Heart left ventricle (tissue), 16 donors: ENCODE measurements around the gene YARS1. TPM values are rescaled to one million over a fixed set of nuclear protein-coding genes. Genes with fewer than 3 reads are reported as not detected.

Experiments used
- ATAC-seq, 4 donors: fragments of 200-7000 bp; cut with Tn5 transposase; one replicate each; pipeline ENCODE4 v1.9.1; 2020 to 2022; ENCODE audit warnings: moderate library complexity in 4 of 4, mild to moderate bottlenecking in 3 of 4, moderate number of reproducible peaks in 1 of 4
- DNase-seq, 5 donors: peaks; one replicate each; pipeline ENCODE4 v3.0.0-alpha.2; 2020
- H3K27ac ChIP-seq, 12 donors: fragments of 200-600 bp; sonication (generic) in 4 of 12; one replicate each; pipeline versions ENCODE4 v1.5.0 to v1.8.0; 2016 to 2022; ENCODE audit warnings: mild to moderate bottlenecking in 2 of 12
- H3K27me3 ChIP-seq, 9 donors: fragments of 200-600 bp; sonication (generic) in 2 of 9; one replicate each; pipeline versions ENCODE4 v1.5.1 to v1.8.0; 2016 to 2022; ENCODE audit warnings: mild to moderate bottlenecking in 3 of 9
- H3K36me3 ChIP-seq, 9 donors: fragments of 200-600 bp; sonication (generic) in 2 of 9; one replicate each; pipeline versions ENCODE4 v1.5.0 to v1.8.0; 2018 to 2022; ENCODE audit warnings: mild to moderate bottlenecking in 2 of 9
- H3K4me1 ChIP-seq, 12 donors: fragments of 200-600 bp; sonication (generic) in 4 of 12; one replicate each; pipeline versions ENCODE4 v1.5.0 to v1.8.0; 2016 to 2022; ENCODE audit warnings: mild to moderate bottlenecking in 3 of 12
- H3K4me3 ChIP-seq, 12 donors: fragments of 200-600 bp; sonication (generic) in 4 of 12; one replicate each; pipeline versions ENCODE4 v1.5.0 to v1.8.0; 2017 to 2022; ENCODE audit warnings: mild to moderate bottlenecking in 9 of 12, moderate library complexity in 4 of 12
- H3K9me3 ChIP-seq, 12 donors: fragments of 200-600 bp; sonication (generic) in 4 of 12; one replicate each; pipeline versions ENCODE4 v1.5.0 to v1.8.0; 2016 to 2022; ENCODE audit warnings: mild to moderate bottlenecking in 1 of 12
- CTCF ChIP-seq, 12 donors: fragments of 200-600 bp; sonication (generic) in 4 of 12; IDR thresholded peaks; one replicate each; pipeline versions ENCODE4 v1.5.0 to v1.8.0; 2018 to 2022; ENCODE audit warnings: antibody characterized with exemption in 12 of 12, mild to moderate bottlenecking in 5 of 12
- POLR2A ChIP-seq, 2 donors: fragments of 450-650 bp; IDR thresholded peaks; one replicate each; pipeline ENCODE4 v1.6.1; 2017; ENCODE audit warnings: antibody characterized with exemption in 2 of 2, mild to moderate bottlenecking in 2 of 2, moderate library complexity in 2 of 2
- WGBS, 4 donors: extraction: QIAGEN DNeasy Blood & Tissue Kit in 2 of 4; methylation state at CpG; one replicate each; pipeline versions ENCODE4 v1.1.5 to v1.1.7; 2013 to 2018; 5-methylcytosine and 5-hydroxymethylcytosine counted together
- intact Hi-C, 10 donors: fragments of 100-400 bp; cut with DNase I; formaldehyde crosslinking; loops; one replicate each; pipeline versions ENCODE4 v1.11.1 to v1.14.2; 2022
- polyA plus RNA-seq, 2 donors: library from polyadenylated mRNA; stranded (reverse); fragments of 200-250 nt; gene quantifications; one replicate each; pipeline ENCODE4 v1.2.3, GENCODE V29; 2013
- total RNA-seq, 9 donors: library from RNA; depleted of rRNA in 2 of 9; stranded (reverse); fragments of >200 nt in 2 of 9; fragmentation: NEBNext Ultra II Directional in 3 of 9; extraction: Animal tissue kit (Norgen Biotek cat#: 25700) in 3 of 9; gene quantifications; one replicate each; pipeline versions ENCODE4 v1.1.0 to v1.2.4, GENCODE V29; 2016 to 2023
- donor health status: ischemic (EF 13 %, LVEDD 7.1; RV severe dilation, severe dysfunction).
- donor health status: healthy with polysubstance abuse.
- donor health status: DM: no; HTN: yes; CAD: no.
- donor health status: DM: no; HTN: no; CAD: no.
- donor health status: ischemic (EF 25% LVEDD 6.9; RV normal size, moderate dysfunction).
- donor health status: ischemic (EF 25% LVEDD 5.7; RV mildly dilated, moderate dysfunction).
- donor health status: healthy.
- donor health status: DM: yes; HTN: yes; CAD: no.
- donor health status: ischemic (EF 35%, LVEDD 5.7; RV mildly dilated, moderate dysfunction).
- donor health status: nonischemic (EF 11% LVEDD 7.7; RV severe dilation, severe dysfunction).
- donor health status: DM: yes; HTN: yes; CAD: no.
- donor health status: PGD.
- donor health status: ischemic (EF 29% LVEDD 5.4; RV normal size, mild dysfunction).
- donor health status: nonischemic (EF 23%, LVEDD 6.1; RV moderate dilation, normal function).

YARS1 gene
- total and polyA plus RNA-seq, 11 donors = 18.6 to 61.3 (median 34.8) TPM

- H3K9me3 ChIP-seq = peaks cover 0 to 9% (median 0%) of the 10 kb centered on the region in 12 donors
- no peaks in the 10 kb centered on the region for H3K4me1 ChIP-seq
- DNase-seq = no peak
- peaks cover 0 to 66% (median 53%) of the 10 kb centered on the region in 9 donors for H3K36me3 ChIP-seq
- 43 to 47% (median 45%) methylated on average over 2 of the region's 2 CpGs for WGBS, 4 donors
- no peaks in the 10 kb centered on the region for H3K27me3 ChIP-seq
- intact Hi-C loops = no loop called here
- ATAC-seq = peak in 1 of 4 donors; percentile 61
- TF ChIP-seq CTCF (IDR thresholded peaks at IDR 0.05) (no peak), POLR2A (IDR thresholded peaks at IDR 0.05) (no peak)
- no peak overlapping the region for H3K27ac ChIP-seq
- H3K4me3 ChIP-seq = no peak overlapping the region
Measured at GRCh38 chr1:32848354-32849063, 31.4 kb upstream of the YARS1 start.

GRCh38 chr1:32831878-32832277, 14.7 kb upstream of the YARS1 start:
- TF ChIP-seq POLR2A (IDR thresholded peaks at IDR 0.05) (no peak), CTCF (IDR thresholded peaks at IDR 0.05) (no peak)
- Histone ChIP-seq H3K36me3 (peaks cover 0 to 100% (median 94%) of the 10 kb centered on the region in 9 donors), H3K4me3 (no peak overlapping the region), H3K9me3 (no peaks in the 10 kb centered on the region), H3K4me1 (no peaks in the 10 kb centered on the region), H3K27ac (no peak overlapping the region), H3K27me3 (no peaks in the 10 kb centered on the region)
- intact Hi-C loops = no loop called here
- 91 to 96% (median 93%) methylated on average over 1 of the region's 1 CpG for WGBS, 4 donors
- no peak for DNase-seq
- no peak for ATAC-seq

- Histone ChIP-seq H3K36me3 (peaks cover 0 to 100% (median 99%) of the 10 kb centered on the region in 9 donors), H3K4me3 (no peak overlapping the region), H3K4me1 (no peaks in the 10 kb centered on the region), H3K27me3 (no peaks in the 10 kb centered on the region), H3K9me3 (no peaks in the 10 kb centered on the region), H3K27ac (no peak overlapping the region)
- 81 to 86% (median 84%) methylated on average over 6 of the region's 6 CpGs for WGBS, 4 donors
- no peak for TF ChIP-seq CTCF (IDR thresholded peaks at IDR 0.05)
- TF ChIP-seq POLR2A (IDR thresholded peaks at IDR 0.05) = no peak
- ATAC-seq (no peak), DNase-seq (no peak)
- intact Hi-C loops = no loop called here
Measured at GRCh38 chr1:32830092-32830852, 13.1 kb upstream of the YARS1 start.

- H3K4me1 ChIP-seq = no peaks in the 10 kb centered on the region
- peaks cover 0 to 86% (median 81%) of the 10 kb centered on the region in 9 donors for H3K36me3 ChIP-seq
- DNase-seq (no peak), ATAC-seq (no peak)
- H3K9me3 ChIP-seq = no peaks in the 10 kb centered on the region
- intact Hi-C loops = loop anchor here in 3 of 10 donors (2.0 to 5.0 kb wide), 4 partner anchors 34 to 259 kb away; partner anchors contain the start of gene FNDC5 (in 1 of the 3)
- no peak for TF ChIP-seq POLR2A (IDR thresholded peaks at IDR 0.05)
- TF ChIP-seq CTCF (IDR thresholded peaks at IDR 0.05) = peak in 6 of 12 donors; percentile 6 to 43 (median 32)
- no peaks in the 10 kb centered on the region for H3K27me3 ChIP-seq
- H3K27ac ChIP-seq = no peak overlapping the region
- WGBS, 4 donors = 87 to 96% (median 93%) methylated on average over 7 of the region's 7 CpGs
- H3K4me3 ChIP-seq = no peak overlapping the region
Measured at GRCh38 chr1:32828341-32828740, 11.2 kb upstream of the YARS1 start.
